Left lung (tissue), 10 donors: Measurements from ENCODE around the gene TAX1BP3. TPM values are rescaled to one million over a fixed set of nuclear protein-coding genes. Genes with fewer than 3 reads are reported as not detected.

ENCODE experiments used
- ATAC-seq: fragments of 200-7000 bp; cut with Tn5 transposase; one replicate; pipeline ENCODE4 v1.9.1; 2020; ENCODE audit warnings: moderate library complexity
- DNase-seq, 4 donors: peaks; one replicate each; pipeline ENCODE4 v3.0.0-alpha.2; 2013 to 2020
- H3K27ac ChIP-seq, 2 donors: fragments of 200-600 bp; sonication (generic) in 1 of 2; one replicate each; pipeline versions ENCODE4 v1.5.0 to v1.8.0; 2020 to 2021
- H3K27me3 ChIP-seq, 2 donors: fragments of 200-600 bp; sonication (generic) in 1 of 2; one replicate each; pipeline versions ENCODE4 v1.5.0 to v1.8.0; 2020 to 2021
- H3K36me3 ChIP-seq, 2 donors: fragments of 200-600 bp; sonication (generic) in 1 of 2; one replicate each; pipeline versions ENCODE4 v1.5.0 to v1.8.0; 2020 to 2021
- H3K4me1 ChIP-seq, 2 donors: fragments of 200-600 bp; one replicate each; pipeline ENCODE4 v1.8.0; 2021
- H3K4me3 ChIP-seq, 2 donors: fragments of 200-600 bp; sonication (generic) in 1 of 2; one replicate each; pipeline versions ENCODE4 v1.5.0 to v1.8.0; 2020 to 2021; ENCODE audit warnings: mild to moderate bottlenecking in 1 of 2
- H3K9me3 ChIP-seq, 2 donors: fragments of 200-600 bp; sonication (generic) in 1 of 2; one replicate each; pipeline versions ENCODE4 v1.5.0 to v1.8.0; 2020 to 2021
- intact Hi-C, 2 donors: fragments of 100-400 bp; cut with DNase I; formaldehyde crosslinking; loops; one replicate each; pipeline versions ENCODE4 v1.11.2 to v1.14.2; 2022
- polyA plus RNA-seq, 6 donors: library from polyadenylated mRNA; unstranded; fragments of 120-200 nt; gene quantifications; one replicate each; pipeline ENCODE4 v1.2.1, GENCODE V29; 2013; ENCODE audit not compliant: insufficient read length in 6 of 6
- total RNA-seq, 2 donors: library from RNA; stranded (reverse); fragmentation: NEBNext Ultra II Directional; extraction: Animal tissue kit (Norgen Biotek cat#: 25700); gene quantifications; one replicate each; pipeline ENCODE4 v1.2.1, GENCODE V29; 2021
- TF ChIP-seq, protein P1 (sequence below), 2 donors: fragments of 200-600 bp; sonication (generic) in 1 of 2; IDR thresholded peaks; one replicate each; pipeline versions ENCODE4 v1.5.0 to v1.8.0; 2021; ENCODE audit warnings: antibody characterized with exemption in 2 of 2
- donor health status: DM: no; HTN: yes; CAD: no.
- donor health status: DM: no; HTN: no; CAD: no.

Gene TAX1BP3
- total and polyA plus RNA-seq, 8 donors: 65.2 to 194 (median 86.1) TPM

DNA sequence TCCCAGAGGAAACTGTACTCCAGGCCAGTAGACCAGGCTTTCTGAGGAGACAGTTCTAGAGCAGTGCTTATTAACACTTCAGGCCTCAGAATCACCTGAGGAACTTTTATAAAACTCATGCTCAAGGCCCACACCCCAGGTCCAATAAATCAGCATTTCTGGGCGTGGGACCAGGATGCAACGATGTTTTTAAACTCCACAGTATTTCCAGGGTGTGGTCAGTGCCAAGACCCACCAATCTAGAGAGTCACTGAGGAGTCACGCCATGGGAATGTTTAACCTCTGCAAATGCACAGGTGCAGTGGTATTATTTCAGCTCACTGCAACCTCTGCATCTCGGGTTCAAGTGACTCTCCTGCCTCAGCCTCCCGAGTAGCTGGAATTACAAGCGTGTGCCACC is 55.3 kb downstream of the TAX1BP3 start:
- ATAC-seq (no peak), DNase-seq (no peak)
- H3K4me3 ChIP-seq: no peak overlapping the region
- H3K9me3 ChIP-seq: peaks cover 0 to 7% of the 10 kb centered on the region in 2 donors
- no peaks in the 10 kb centered on the region for H3K4me1 ChIP-seq
- TF ChIP-seq, protein P1, sequence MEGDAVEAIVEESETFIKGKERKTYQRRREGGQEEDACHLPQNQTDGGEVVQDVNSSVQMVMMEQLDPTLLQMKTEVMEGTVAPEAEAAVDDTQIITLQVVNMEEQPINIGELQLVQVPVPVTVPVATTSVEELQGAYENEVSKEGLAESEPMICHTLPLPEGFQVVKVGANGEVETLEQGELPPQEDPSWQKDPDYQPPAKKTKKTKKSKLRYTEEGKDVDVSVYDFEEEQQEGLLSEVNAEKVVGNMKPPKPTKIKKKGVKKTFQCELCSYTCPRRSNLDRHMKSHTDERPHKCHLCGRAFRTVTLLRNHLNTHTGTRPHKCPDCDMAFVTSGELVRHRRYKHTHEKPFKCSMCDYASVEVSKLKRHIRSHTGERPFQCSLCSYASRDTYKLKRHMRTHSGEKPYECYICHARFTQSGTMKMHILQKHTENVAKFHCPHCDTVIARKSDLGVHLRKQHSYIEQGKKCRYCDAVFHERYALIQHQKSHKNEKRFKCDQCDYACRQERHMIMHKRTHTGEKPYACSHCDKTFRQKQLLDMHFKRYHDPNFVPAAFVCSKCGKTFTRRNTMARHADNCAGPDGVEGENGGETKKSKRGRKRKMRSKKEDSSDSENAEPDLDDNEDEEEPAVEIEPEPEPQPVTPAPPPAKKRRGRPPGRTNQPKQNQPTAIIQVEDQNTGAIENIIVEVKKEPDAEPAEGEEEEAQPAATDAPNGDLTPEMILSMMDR (IDR thresholded peaks at IDR 0.05): no peak
- intact Hi-C loops: no loop called here
- no peak overlapping the region for H3K27ac ChIP-seq
- no peaks in the 10 kb centered on the region for H3K27me3 ChIP-seq
- peaks cover 0 to 96% of the 10 kb centered on the region in 2 donors for H3K36me3 ChIP-seq

Other genes with a start within 250 kb of the TAX1BP3 start
- not detected for gene OR1E2, start 234.7 kb downstream of the TAX1BP3 start, total RNA-seq
- gene OR1E2, start 234.7 kb downstream of the TAX1BP3 start, polyA plus RNA-seq: not detected
- 1 to 10 TPM in 1 of 2 donors, under 1 TPM in 1; 0.26 to 1.4 TPM for gene SPATA22, start 196.8 kb downstream of the TAX1BP3 start, total RNA-seq
- gene SPATA22, start 196.8 kb downstream of the TAX1BP3 start, polyA plus RNA-seq: 1 to 10 TPM in 1 of 6 donors, under 1 TPM in 4, not detected in 1; 0.25 to 1.0 (median 0.40) TPM
- 1 to 10 TPM; 6.5 to 7.1 TPM for gene ASPA, start 192.6 kb downstream of the TAX1BP3 start, total RNA-seq
- 10 to 100 TPM; 36.0 to 68.9 (median 48.5) TPM for gene ASPA, start 192.6 kb downstream of the TAX1BP3 start, polyA plus RNA-seq
- gene TRPV3, start 110.8 kb downstream of the TAX1BP3 start, total RNA-seq: under 1 TPM; 0.55 to 0.58 TPM
- gene TRPV3, start 110.8 kb downstream of the TAX1BP3 start, polyA plus RNA-seq: 1 to 10 TPM; 1.6 to 4.2 (median 2.2) TPM
- 1 to 10 TPM; 3.3 to 3.7 TPM for gene TRPV1, start 59.2 kb downstream of the TAX1BP3 start, total RNA-seq
- gene TRPV1, start 59.2 kb downstream of the TAX1BP3 start, polyA plus RNA-seq: 10 to 100 TPM in 3 of 6 donors, 1 to 10 TPM in 3; 9.3 to 11.1 (median 10.0) TPM
- 10 to 100 TPM; 11.0 to 13.1 TPM for gene SHPK, start 32.3 kb downstream of the TAX1BP3 start, total RNA-seq
- 10 to 100 TPM; 10.4 to 16.8 (median 15.0) TPM for gene SHPK, start 32.3 kb downstream of the TAX1BP3 start, polyA plus RNA-seq
- gene CTNS, start 31.8 kb downstream of the TAX1BP3 start, total RNA-seq: 10 to 100 TPM; 20.1 to 30.6 TPM
- gene CTNS, start 31.8 kb downstream of the TAX1BP3 start, polyA plus RNA-seq: 10 to 100 TPM in 5 of 6 donors, 1 to 10 TPM in 1; 8.7 to 14.2 (median 12.1) TPM
- gene EMC6, start 234 bp upstream of the TAX1BP3 start, total RNA-seq: 10 to 100 TPM; 33.0 to 37.6 TPM
- gene EMC6, start 234 bp upstream of the TAX1BP3 start, polyA plus RNA-seq: 10 to 100 TPM; 15.9 to 26.0 (median 19.0) TPM
- 1 to 10 TPM; 1.1 to 2.1 TPM for gene P2RX5, start 27.6 kb upstream of the TAX1BP3 start, total RNA-seq
- gene P2RX5, start 27.6 kb upstream of the TAX1BP3 start, polyA plus RNA-seq: under 1 TPM; 0.16 to 0.63 (median 0.33) TPM
- 1 to 10 TPM; 1.9 TPM for gene HASPIN, start 55.3 kb upstream of the TAX1BP3 start, total RNA-seq
- gene HASPIN, start 55.3 kb upstream of the TAX1BP3 start, polyA plus RNA-seq: 1 to 10 TPM; 2.2 to 4.5 (median 2.8) TPM
- gene ITGAE, start 132.6 kb upstream of the TAX1BP3 start, total RNA-seq: 10 to 100 TPM; 21.0 to 30.5 TPM
- gene ITGAE, start 132.6 kb upstream of the TAX1BP3 start, polyA plus RNA-seq: 10 to 100 TPM; 39.7 to 46.1 (median 42.0) TPM
- gene NCBP3, start 177.7 kb upstream of the TAX1BP3 start, total RNA-seq: 10 to 100 TPM; 30.6 to 31.8 TPM
- 100 to 1,000 TPM in 5 of 6 donors, 10 to 100 TPM in 1; 80.1 to 112 (median 105) TPM for gene NCBP3, start 177.7 kb upstream of the TAX1BP3 start, polyA plus RNA-seq
- 10 to 100 TPM in 1 of 2 donors, 1 to 10 TPM in 1; 3.9 to 13.4 TPM for gene CAMKK1, start 224.5 kb upstream of the TAX1BP3 start, total RNA-seq
- gene CAMKK1, start 224.5 kb upstream of the TAX1BP3 start, polyA plus RNA-seq: 1 to 10 TPM; 2.7 to 4.9 (median 3.8) TPM
- 10 to 100 TPM in 1 of 2 donors, 1 to 10 TPM in 1; 3.9 to 12.1 TPM for gene P2RX1, start 247.9 kb upstream of the TAX1BP3 start, total RNA-seq
- gene P2RX1, start 247.9 kb upstream of the TAX1BP3 start, polyA plus RNA-seq: 1 to 10 TPM; 1.7 to 2.6 (median 2.0) TPM